GM19328 (cell line): Measurements from ENCODE around the gene TRAF2.

Experiments
- ATAC-seq: cut with Tn5 transposase; IDR thresholded peaks from one replicate; pipeline ENCODE4 v1.9.1; 2021; ENCODE audit warnings: mild to moderate bottlenecking, moderate library complexity; ENCODE audit not compliant: unreplicated experiment

TRAF2 gene

DNA sequence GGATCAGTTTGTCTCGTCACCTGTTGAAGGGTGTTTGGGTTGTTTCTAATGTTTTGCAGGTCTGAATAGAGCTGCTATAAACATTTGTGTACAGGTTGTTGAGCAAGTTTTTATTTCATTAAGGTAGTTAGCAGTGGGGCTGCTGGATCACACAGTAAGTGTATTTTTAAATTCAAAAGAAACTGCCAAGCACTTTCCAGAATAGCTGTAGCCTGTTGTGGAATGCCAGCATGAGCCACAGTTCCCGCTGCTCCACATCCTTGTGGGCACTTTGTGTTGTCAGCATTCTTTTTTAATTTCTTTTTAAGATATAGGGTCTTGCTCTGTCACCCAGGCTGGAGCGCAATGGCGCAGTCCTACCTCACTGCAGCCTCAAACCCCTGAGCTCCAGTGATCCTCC lies 43.7 kb downstream of the TRAF2 start:
- no peak for ATAC-seq

DNA sequence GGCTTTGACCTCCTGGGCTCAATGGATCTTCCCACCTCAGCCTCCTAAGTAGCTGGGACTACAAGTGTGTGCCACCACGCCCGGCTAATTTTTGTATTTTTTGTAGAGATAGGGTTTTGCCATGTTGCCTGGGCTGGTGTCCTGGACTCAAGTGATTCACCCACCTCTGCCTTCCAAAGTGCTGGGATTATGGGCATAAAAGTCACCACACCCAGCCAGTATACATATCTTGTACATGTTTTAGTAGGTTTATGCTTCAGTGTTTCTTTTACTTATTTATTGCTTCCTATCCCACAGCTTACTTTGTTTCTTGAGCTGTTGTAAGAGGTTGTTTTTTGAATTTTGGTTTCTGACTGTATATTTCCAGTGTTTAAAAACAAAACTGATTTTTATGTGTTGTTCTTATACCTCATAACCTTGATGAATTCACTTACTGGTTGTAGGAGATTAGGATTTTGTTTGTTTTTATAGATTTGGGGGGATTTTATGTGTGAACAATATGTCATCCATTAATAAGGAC lies 45.4 kb downstream of the TRAF2 start:
- no peak for ATAC-seq

DNA sequence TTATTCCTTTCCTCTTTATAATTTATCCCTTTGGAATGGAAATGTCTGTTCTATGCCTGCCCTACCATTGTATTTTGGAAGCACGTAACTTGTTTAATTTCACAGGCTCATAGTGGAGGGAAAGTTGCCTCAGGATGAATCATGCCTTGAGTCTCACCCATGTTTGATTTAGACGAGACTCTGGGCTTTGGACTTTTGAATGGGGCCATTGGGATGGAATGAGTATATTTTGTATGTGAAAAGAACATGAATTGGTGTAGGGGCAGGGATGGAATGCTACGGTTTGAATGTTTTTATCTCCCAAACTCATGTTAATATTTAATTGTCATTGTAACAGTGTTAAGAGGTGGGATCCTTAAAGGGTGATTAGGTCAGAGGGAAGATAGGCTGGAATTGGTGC lies 48.0 kb downstream of the TRAF2 start:
- ATAC-seq: no peak

DNA sequence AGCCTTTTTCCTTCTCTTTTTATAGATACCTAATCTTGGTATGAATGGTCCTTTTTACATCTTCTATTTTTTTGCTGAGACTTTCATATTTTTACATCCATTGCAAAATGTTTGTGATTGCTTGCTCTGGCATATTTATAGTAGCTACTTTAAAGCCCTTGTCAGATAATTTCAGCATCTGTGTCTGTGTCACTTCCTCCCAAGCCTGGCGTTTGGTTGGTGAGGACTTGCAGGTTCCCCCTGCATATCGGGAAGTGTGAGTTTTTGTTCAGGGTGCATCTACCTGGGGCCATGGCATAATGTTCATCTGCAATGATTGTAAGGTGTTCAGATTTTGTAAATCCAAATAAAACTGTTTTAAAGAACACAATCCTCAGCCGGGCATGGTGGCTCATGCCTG lies 49.3 kb downstream of the TRAF2 start:
- ATAC-seq: no peak

DNA sequence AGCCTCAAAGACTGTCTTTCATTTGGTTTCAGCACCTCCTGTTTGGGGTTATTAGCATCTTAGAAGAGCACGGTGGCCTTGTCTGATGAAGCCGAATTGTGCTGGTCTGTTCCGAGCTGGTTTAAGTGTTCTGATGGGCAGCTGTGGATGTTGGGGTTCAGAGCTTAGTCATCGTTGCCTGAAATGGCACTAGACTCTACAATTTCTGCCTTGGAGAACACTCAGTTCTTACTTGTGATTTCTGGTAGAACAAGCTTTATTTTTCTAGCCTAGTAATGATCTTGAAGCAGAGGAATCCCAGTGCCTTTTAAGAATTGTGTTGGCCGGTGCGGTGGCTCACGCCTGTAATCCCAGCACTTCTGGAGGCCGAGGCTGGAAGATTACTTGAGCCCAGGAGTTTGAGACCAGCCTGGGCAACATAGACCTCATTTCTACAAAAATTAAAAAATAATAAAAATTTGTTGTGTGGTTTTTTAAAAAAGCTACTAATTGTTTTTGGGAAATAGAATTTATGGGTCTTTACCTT lies 50.4 kb downstream of the TRAF2 start:
- ATAC-seq: no peak

DNA sequence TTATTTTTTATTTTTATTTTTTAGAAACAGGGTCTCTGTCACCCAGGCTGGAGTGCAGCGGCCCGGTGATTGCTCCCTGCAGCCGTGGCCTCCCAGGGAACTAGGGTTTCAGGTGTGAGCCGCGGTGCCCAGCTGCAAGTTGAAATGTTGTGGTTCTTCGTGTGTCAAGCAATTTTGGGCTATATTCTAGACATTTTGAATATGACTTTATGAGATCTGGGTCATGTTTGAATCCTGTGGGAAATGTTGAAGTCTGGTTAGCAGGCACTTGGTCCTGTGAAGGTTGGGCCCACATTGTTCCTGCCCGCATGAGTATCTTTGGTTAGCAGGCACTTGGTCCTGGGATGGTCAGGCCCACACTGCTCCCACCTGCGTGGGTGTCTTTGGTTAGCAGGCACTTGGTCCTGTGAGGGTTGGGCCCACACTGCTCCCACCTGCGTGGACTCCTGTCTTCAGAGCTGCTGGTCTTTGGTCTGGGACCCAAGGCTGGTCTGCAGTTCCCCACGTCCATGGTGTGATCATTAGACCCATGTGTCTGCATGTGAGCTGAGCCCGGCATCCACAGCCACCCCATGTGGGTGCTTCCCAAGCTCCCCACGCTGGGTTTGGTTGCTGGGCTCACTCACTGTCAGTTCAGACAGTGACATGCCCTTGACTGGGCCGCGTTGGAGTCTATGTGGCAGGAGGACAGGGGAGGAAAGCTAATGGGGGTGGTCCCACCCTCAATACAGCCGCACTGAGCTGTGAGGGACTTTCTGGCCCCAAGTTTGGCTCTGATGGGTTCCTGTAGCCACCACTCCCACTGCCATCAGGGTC lies 51.1 kb downstream of the TRAF2 start:
- no peak for ATAC-seq

DNA sequence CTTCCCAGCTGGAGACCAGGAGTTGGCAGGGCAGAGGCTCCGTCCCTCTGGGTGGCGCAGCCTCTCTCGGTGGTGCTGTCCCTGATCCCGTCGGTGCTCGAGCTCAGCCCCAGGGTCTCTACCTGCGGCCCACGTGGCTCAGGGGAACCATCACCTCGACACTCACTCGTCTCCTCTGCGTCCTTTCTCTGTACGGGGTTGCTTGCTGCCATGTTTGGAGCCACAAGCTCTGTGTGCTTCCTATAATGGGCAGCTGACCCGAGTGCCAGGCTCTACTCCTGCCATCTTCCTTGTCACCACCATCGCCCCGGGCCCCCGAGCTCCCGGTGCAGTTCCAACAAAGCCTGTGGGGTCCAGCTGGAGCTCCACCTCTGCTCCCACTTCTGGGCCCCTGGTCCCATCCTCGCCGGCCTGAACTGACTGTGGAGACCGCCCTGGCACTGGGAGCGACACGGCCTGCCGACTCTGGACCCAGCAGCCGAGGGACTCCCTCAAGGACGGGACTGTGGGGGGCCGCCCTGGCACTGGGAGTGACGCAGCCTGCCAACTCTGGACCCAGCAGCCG lies 53.2 kb downstream of the TRAF2 start:
- no peak for ATAC-seq

DNA sequence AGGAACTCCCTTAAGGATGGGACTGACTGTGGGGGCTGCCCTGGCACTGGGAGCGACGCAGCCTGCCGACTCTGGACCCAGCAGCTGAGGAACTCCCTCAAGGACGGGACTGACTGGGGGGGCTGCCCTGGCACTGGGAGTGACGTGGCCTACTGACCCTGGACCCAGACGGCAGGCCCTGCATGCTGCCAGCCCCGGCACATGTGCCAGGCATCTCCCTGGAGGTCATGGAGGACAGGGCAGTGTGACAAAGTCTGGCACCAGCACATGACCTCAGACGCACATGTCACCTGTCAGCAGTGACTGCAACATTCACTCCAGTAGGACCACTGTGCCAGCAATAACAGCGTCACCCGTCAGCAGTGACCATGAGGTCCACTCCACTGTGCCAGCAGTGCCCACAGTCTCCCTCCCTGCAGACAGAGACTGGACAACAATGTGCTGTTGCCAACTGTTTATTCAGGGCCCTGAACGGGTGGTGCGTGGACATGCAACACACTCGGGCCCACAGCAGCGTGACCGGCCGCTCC lies 53.7 kb downstream of the TRAF2 start:
- no peak for ATAC-seq

DNA sequence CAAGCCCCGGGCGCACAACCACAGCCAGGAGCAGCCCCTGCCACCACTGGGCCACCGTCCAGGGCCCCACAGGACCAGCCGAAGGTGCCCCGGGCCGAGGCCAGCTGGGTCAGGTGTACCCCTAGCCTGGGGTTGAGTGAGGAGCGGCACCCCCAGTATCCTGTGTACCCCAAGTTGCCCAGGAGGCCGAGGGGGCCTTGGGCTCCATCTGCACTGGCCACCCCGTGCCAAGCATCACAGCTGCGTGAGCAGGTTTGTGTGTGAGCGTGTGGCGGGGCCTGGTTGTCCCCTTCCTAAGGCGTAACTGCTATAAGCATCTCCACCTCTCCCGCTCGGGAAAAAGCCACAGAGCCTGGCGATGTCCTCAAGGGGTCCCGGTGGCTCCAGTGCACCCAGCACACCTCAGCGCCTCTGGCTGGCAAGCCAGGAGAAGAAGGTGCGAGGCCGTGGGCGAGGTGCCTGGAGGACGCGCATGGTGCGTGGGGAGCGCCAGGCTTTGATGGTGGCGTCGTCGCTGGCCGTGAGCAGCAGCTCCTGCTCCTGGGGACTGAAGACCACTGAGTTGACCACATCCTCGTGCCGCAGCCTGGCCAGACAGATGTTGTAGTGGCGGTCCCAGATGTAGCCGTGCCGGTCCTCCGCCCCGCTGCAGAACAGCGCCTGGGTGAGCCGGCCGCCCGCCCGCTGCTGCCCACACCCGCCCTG lies 54.4 kb downstream of the TRAF2 start:
- no peak for ATAC-seq

DNA sequence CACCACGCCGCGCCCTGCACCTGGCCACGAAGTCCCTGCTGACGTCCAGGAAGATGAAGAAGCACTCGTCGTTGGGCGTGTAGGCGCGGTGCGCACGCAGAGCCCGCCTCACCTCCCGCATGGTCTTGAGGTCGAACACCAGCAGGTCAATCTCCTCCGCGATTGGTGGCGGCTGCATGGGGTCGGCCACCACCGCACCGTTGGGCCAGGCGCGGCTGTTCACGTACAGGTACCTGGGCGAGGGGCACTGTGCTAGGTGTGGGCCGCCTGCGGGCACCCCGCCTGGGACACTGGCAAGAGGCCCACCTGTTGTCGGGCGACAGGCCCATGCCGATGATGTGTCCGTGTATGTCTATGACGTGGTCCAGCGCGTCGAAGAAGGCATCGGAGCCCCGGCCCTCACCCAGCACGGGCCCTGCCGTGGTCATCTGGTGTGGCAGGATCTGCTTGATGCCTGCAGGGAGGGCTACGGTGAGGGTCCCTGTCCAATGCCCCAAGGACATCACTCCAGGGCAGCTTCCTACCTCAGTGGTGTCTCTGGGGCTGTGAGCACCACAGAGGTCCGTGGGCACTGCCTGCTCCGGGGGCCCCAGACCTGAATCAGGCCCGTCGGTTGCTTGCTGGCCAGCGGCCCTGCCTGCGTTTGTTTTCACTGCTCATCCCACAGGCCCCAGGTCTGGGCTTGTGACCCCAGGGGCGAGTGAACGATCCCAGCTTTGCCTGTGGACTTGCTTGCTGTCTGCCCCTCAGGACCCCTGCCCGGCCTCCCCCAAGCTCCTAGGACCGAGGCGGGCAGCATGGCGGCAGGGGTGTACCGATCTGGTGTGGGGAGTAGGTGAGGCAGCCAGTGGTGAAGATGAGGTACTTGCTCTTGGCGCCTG lies 55.2 kb downstream of the TRAF2 start:
- ATAC-seq: no peak

DNA sequence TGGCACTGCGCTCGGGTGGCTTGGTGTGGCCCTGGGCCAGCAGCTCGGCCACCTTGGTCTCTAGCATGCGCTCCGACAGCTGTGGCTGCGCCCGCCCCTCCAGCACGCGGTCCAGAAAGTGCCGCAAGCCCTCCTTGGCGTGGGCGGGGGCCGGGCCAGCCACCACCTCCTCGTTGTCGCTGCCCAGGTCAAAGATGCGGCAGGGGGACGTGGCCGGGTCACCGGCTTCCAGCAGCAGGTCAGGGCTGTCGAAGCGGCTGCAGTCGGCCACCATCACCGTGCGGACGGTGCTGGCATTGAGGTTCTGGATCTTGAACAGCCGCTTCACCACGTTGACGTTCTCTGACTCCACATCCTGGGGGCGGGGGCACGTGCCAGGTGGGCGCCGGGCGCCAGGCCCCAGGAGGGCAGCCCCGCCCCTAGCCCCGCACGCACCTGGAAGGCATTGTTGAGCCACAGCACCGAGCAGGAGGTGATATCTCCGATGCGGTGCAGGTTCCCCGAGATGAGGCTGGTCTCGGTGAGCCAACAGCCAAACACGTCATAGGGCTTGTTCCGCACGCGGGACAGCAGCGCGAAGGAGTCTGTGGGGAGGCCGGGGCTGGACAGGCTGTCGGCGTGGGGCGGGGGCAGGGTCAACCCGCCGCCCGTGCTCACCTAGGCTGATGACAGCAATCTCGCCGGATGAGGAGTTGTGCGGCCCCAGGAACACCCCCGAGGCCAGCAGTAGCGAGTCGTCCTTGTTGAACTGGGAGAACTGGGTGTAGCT lies 56.0 kb downstream of the TRAF2 start:
- ATAC-seq: no peak

DNA sequence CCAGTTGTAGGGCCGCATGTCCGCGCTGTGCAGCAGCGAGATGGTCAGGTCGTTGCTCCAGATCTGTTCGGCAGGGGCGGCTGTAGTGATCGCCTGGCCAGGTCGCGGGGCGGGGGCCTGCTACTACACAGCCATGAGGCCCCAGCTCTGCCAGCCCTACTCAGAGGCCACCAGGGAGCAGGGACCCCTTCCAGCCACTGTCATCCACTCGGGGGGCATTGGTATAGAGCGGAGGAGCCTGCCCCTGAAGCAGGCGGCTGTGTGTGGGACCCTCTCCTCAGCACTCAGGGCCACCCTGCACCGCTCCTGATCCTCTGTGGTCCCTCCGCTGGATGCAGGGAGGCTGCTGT lies 56.5 kb downstream of the TRAF2 start:
- ATAC-seq: no peak

DNA sequence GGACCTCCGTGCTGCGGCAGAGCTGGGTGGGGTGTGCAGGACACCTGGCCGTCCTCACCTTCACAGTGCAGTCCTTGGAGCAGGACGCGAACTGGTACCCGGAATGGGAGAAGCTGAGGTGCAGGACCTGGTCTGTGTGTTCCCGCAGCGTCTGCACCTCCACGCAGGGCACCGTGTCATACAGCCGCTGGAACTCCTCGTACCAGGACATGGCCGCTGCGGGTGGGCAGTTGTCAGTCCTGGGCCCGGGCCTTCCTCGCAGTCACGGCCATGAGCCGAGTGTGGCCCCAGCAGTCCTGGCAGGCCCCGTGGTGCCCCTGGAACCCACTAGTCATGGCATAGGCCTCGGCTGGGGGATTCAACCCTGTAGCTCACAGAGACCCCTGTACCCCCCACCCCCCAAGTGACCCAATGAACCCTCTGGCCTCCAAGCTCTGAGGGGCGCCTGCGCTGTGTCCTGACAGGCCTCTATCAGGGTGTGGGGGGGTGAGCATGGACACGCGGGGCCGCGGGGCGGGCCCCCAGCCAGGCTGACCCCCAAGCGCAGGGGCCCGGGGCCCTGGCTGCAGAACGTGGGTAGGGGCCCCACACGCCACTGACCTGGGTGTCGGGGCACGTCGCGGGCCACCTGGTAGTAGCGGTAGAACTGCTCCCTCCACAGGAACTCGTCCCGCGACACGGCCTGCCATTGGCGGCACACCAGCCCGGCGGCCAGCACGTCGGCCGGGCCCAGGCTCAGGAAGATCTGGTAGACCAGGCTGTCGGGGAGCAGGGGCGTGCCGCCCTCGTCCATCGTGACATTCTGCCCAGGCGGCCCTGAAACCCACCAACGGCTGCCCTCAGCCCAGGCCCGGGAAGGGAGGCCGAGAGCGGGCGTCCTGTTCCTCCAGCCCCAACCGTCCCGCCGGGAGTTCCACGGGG lies 57.2 kb downstream of the TRAF2 start:
- ATAC-seq: no peak

DNA sequence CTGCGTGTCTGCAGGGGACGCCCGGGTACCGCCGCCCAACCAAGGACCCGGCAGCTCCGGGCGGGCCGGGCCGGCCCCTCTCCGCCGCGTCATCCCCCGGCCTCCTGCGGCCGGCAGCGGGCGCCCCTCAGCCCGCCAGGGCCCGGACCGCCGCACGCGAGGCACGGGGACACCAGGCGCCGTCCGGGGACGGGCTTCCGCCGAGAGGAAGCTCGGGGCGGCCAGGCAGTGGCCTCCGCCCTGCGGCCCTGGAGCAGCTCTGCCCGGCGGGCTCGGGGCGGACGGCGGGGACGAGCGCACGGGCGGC lies 57.8 kb downstream of the TRAF2 start:
- ATAC-seq: peak; percentile 25

DNA sequence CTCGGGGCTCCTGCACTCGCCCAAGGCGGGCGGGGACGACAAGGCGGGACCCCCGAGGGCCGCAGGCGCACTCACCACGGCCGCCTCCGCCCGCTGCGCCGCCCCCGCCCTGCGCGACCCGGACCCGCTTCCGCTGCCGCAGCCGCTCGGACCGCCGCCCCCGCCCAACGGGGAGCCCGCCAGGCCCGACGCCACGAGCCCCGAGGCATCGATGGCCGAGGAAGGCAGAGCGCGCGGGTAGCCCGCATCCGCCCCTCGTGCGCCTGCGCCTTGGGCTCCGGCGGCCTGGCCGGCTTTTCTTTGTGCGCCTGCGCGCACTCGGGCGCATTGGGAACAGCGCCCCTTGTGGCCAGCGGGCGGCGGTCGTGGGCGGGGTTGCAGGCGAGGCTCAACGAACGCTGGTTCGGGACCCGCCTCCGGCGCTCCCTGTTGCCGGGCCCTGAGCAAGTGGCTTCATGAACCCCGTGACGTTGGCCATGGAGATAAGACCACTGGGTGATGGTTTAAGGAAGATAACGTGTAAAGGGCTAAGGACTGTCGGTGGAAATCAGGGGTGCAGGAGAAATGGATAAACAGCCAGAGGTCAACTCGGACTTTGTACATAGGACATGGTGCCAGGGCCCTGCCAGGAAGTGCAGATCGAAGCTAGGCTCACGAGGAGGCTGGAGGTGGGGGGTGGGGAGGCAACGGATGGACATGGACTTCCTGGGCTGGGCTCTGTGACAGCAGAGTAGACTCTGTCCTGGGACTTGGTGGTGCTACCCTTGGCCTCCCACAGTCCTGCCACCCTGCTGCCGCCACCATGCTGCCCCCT lies 58.4 kb downstream of the TRAF2 start, which contains the start of the genes C8G and FBXW5:
C8G (plus strand) TSS at position 725 of the 814 bp plus-strand sequence; CDS start at position 803, 78 bp downstream.
FBXW5 (minus strand) TSS at position 220 of the 814 bp plus-strand sequence. CDS start 655 bp downstream, outside the sequence.
- peak; percentile 75 for ATAC-seq

DNA sequence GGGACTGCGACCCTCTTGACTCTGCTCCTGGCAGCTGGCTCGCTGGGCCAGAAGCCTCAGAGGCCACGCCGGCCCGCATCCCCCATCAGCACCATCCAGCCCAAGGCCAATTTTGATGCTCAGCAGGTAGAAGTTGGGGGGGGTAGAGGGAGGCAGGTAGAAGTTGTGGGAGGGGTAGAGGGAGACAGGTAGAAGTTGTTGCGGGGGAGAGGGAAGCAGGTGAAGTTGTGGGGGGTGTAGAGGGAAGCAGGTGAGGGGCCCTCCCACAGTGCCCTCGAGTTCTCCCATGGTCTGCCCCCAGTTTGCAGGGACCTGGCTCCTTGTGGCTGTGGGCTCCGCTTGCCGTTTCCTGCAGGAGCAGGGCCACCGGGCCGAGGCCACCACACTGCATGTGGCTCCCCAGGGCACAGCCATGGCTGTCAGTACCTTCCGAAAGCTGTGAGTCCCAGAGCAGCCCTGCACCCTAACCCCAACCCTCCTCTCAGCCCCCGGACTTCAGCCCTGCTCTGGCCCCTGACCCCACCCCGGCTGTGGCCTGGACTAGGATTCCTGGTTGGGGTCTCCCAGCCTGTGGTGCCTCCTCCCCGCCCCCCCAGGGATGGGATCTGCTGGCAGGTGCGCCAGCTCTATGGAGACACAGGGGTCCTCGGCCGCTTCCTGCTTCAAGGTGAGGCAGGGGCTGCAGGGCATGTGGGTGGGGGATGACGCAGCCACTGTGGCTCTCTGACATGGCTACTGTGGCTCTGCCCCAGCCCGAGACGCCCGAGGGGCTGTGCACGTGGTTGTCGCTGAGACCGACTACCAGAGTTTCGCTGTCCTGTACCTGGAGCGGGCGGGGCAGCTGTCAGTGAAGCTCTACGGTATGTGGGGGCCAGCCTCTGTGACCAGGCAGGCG lies 59.3 kb downstream of the TRAF2 start:
- no peak for ATAC-seq
